NCI-H1105 treated with DMSO at 0.1 percent for 48 hours (cell line): ENCODE data around the gene SMAD6.
A peak's percentile ranks its signal among the peaks of the same experiment; 100 is the strongest.

ENCODE experiments used
- DNase-seq: peaks from one replicate; lab custom pipeline; 2025; lab: John Stamatoyannopoulos, UW

Gene SMAD6

GRCh38 chr15:66702035-66702786 lies at the start of gene SMAD6:
SMAD6 (plus strand) TSS chr15:66702236; CDS start chr15:66703259, 1,023 bp downstream.
- peak; percentile 98 for DNase-seq

- no peak for DNase-seq
Measured at GRCh38 chr15:66652806-66653205, 49.2 kb upstream of the SMAD6 start.

- DNase-seq = no peak
Measured at GRCh38 chr15:66653398-66653797, 48.6 kb upstream of the SMAD6 start.

- DNase-seq = no peak
Measured at GRCh38 chr15:66653852-66654251, 48.2 kb upstream of the SMAD6 start.

GRCh38 chr15:66654361-66654738 lies 47.7 kb upstream of the SMAD6 start:
- no peak for DNase-seq

- DNase-seq = no peak
Measured at GRCh38 chr15:66654739-66655375, 47.2 kb upstream of the SMAD6 start.

- DNase-seq = no peak
Measured at GRCh38 chr15:66655511-66655910, 46.5 kb upstream of the SMAD6 start.

- DNase-seq = no peak
Measured at GRCh38 chr15:66655997-66656396, 46.0 kb upstream of the SMAD6 start.

GRCh38 chr15:66657185-66658020 lies 44.6 kb upstream of the SMAD6 start:
- DNase-seq = no peak

- no peak for DNase-seq
Measured at GRCh38 chr15:66658044-66658443, 44.0 kb upstream of the SMAD6 start.

GRCh38 chr15:66658855-66659254 lies 43.2 kb upstream of the SMAD6 start:
- DNase-seq = no peak

- DNase-seq = no peak
Measured at GRCh38 chr15:66659384-66659783, 42.7 kb upstream of the SMAD6 start.

GRCh38 chr15:66661432-66662096 lies 40.5 kb upstream of the SMAD6 start:
- no peak for DNase-seq

GRCh38 chr15:66662522-66662921 lies 39.5 kb upstream of the SMAD6 start:
- DNase-seq = no peak

GRCh38 chr15:66663664-66664063 lies 38.4 kb upstream of the SMAD6 start:
- no peak for DNase-seq

GRCh38 chr15:66670175-66670574 lies 31.9 kb upstream of the SMAD6 start:
- DNase-seq = no peak

GRCh38 chr15:66670762-66671580 lies 31.1 kb upstream of the SMAD6 start:
- no peak for DNase-seq

- no peak for DNase-seq
Measured at GRCh38 chr15:66672867-66673266, 29.2 kb upstream of the SMAD6 start.

GRCh38 chr15:66673410-66674322 lies 28.4 kb upstream of the SMAD6 start:
- DNase-seq = no peak

GRCh38 chr15:66674756-66675155 lies 27.3 kb upstream of the SMAD6 start:
- DNase-seq = no peak
